Smooth muscle cell (in vitro differentiated cells): ENCODE data around the gene FTO. TPM values are rescaled to one million over a fixed set of nuclear protein-coding genes. Genes with fewer than 3 reads are reported as not detected.

Source experiments
- DNase-seq: peaks from one replicate; lab custom pipeline; 2025; ENCODE audit not compliant: unreplicated experiment; lab: John Stamatoyannopoulos, UW
- H2AFZ ChIP-seq: fragments of 200-600 bp; sonication (generic); 2 replicates; pipeline ENCODE4 v1.6.0; 2016; ENCODE audit warnings: antibody characterized with exemption, low read depth, mild to moderate bottlenecking
- H3F3A ChIP-seq: fragments of 200-600 bp; sonication (generic); 2 replicates; pipeline ENCODE4 v1.6.0; 2017; ENCODE audit warnings: antibody characterized with exemption, low read depth
- H3K27ac ChIP-seq: fragments of 200-600 bp; sonication (generic); 2 replicates; pipeline ENCODE4 v1.5.1; 2016; ENCODE audit warnings: low read depth, mild to moderate bottlenecking
- H3K27me3 ChIP-seq: fragments of 200-600 bp; sonication (generic); 2 replicates; pipeline ENCODE4 v1.6.1; 2016; ENCODE audit warnings: low read depth, mild to moderate bottlenecking
- H3K36me3 ChIP-seq: fragments of 200-600 bp; sonication (generic); 2 replicates; pipeline ENCODE4 v1.5.1; 2016; ENCODE audit warnings: low read depth
- H3K4me1 ChIP-seq: fragments of 200-600 bp; sonication (generic); 2 replicates; pipeline ENCODE4 v1.5.1; 2016; ENCODE audit warnings: low read depth
- H3K4me2 ChIP-seq: fragments of 200-600 bp; sonication (generic); 2 replicates; pipeline ENCODE4 v1.6.0; 2016; ENCODE audit warnings: mild to moderate bottlenecking
- H3K4me3 ChIP-seq: fragments of 200-600 bp; sonication (generic); 2 replicates; pipeline ENCODE4 v1.5.1; 2016; ENCODE audit warnings: mild to moderate bottlenecking
- H3K79me2 ChIP-seq: fragments of 200-600 bp; sonication (generic); 2 replicates; pipeline ENCODE4 v1.6.0; 2016; ENCODE audit warnings: low read depth, mild to moderate bottlenecking
- H3K9ac ChIP-seq: fragments of 200-600 bp; sonication (generic); 2 replicates; pipeline ENCODE4 v1.6.0; 2016; ENCODE audit warnings: low read depth
- H3K9me3 ChIP-seq: fragments of 200-600 bp; sonication (generic); replicated peaks from 2 replicates; pipeline ENCODE4 v1.5.1; 2016; ENCODE audit warnings: low read depth
- H4K20me1 ChIP-seq: fragments of 200-600 bp; sonication (generic); 2 replicates; pipeline ENCODE4 v1.6.0; 2016; ENCODE audit warnings: low read depth
- WGBS: methylation state at CpG from one replicate; pipeline ENCODE4 v1.1.7; 2016; ENCODE audit warnings: low lambda C conversion rate; 5-methylcytosine and 5-hydroxymethylcytosine counted together
- polyA plus RNA-seq: library from polyadenylated mRNA; unstranded; fragments of >200 nt; fragmentation: Nextera tagmentation; extraction: Ambion mirVana; gene quantifications from 2 replicates; pipeline ENCODE4 v1.2.1, GENCODE V29; 2016
- total RNA-seq: library from RNA; depleted of rRNA; stranded (reverse); fragments of >200 nt; gene quantifications from 2 replicates; pipeline ENCODE4 v1.2.3, GENCODE V29; 2014
- TF ChIP-seq, protein P1 (sequence below): fragments of 200-600 bp; sonication (generic); IDR thresholded peaks from 2 replicates; pipeline ENCODE4 v1.5.1; 2017; ENCODE audit warnings: borderline replicate concordance, mild to moderate bottlenecking, antibody characterized with exemption; ENCODE audit not compliant: insufficient read depth, poor library complexity, severe bottlenecking

Gene FTO
- total and polyA plus RNA-seq, 2 experiments from 2014 or later = 81.1 to 89.9 TPM

DNA sequence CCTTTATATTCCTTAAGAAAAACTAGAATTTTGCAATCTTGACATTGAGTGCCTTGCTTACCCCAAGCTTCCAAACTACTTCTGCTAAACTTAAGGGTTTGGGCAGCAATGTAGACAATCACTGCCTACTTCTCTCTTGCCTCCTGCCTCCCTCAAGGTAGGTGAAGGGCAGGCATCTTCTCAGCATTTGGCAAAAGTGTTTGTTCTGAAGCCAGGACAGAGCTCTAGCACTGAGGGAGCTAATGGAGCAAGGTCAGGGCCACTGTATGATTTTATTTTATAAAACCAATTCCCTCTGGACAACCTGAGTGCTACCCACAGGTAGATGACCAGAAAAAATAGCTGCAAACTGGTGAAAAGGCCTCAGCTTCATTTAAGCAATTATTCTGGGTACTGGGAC, 470.8 kb downstream of the FTO start:
- H3K27me3 ChIP-seq = no peaks in the 10 kb centered on the region
- peak overlapping the region; percentile 62 for H3K4me2 ChIP-seq
- H3K4me1 ChIP-seq = peaks cover 52% of the 10 kb centered on the region
- no peaks in the 10 kb centered on the region for H3K36me3 ChIP-seq
- no peak for DNase-seq
- H4K20me1 ChIP-seq = no peaks in the 10 kb centered on the region
- no peaks in the 10 kb centered on the region for H3K79me2 ChIP-seq
- peaks cover 30% of the 10 kb centered on the region for H3F3A ChIP-seq
- TF ChIP-seq, protein P1, sequence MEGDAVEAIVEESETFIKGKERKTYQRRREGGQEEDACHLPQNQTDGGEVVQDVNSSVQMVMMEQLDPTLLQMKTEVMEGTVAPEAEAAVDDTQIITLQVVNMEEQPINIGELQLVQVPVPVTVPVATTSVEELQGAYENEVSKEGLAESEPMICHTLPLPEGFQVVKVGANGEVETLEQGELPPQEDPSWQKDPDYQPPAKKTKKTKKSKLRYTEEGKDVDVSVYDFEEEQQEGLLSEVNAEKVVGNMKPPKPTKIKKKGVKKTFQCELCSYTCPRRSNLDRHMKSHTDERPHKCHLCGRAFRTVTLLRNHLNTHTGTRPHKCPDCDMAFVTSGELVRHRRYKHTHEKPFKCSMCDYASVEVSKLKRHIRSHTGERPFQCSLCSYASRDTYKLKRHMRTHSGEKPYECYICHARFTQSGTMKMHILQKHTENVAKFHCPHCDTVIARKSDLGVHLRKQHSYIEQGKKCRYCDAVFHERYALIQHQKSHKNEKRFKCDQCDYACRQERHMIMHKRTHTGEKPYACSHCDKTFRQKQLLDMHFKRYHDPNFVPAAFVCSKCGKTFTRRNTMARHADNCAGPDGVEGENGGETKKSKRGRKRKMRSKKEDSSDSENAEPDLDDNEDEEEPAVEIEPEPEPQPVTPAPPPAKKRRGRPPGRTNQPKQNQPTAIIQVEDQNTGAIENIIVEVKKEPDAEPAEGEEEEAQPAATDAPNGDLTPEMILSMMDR = no peak
- H3K27ac ChIP-seq = peak overlapping the region; percentile 84
- H3K9me3 ChIP-seq = no peaks in the 10 kb centered on the region
- peak overlapping the region; percentile 35 for H3K9ac ChIP-seq
- no peak overlapping the region for H3K4me3 ChIP-seq
- no peak overlapping the region for H2AFZ ChIP-seq

DNA sequence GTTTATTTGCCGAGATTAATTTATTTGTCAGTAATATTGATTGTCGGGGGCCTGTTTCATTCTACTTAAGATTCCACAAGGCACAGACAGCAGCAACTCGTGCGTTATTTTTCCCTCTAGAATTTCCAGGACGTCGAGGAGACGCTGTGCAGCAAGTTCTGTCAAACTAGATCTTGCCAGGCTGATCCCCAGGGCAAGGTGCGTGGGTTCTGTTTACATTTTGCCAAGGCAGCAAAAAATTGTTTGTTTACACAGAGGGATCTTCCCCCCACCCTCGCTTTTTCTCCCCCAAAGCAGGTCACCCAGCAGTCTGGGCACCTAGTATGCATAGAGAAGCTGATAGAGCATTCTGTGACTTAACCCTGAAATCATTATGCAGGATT, 471.2 kb downstream of the FTO start:
- no peaks in the 10 kb centered on the region for H4K20me1 ChIP-seq
- DNase-seq = no peak
- H3K27ac ChIP-seq = peak overlapping the region; percentile 84
- TF ChIP-seq, protein P1 = no peak
- peak overlapping the region; percentile 36 for H2AFZ ChIP-seq
- H3K4me3 ChIP-seq = no peak overlapping the region
- H3K9ac ChIP-seq = peak overlapping the region; percentile 35
- H3K27me3 ChIP-seq = no peaks in the 10 kb centered on the region
- H3K4me1 ChIP-seq = peaks cover 52% of the 10 kb centered on the region
- H3K4me2 ChIP-seq = peak overlapping the region; percentile 62
- no peaks in the 10 kb centered on the region for H3K36me3 ChIP-seq
- 47% methylated on average over 9 of the region's 9 CpGs for WGBS
- H3F3A ChIP-seq = peaks cover 30% of the 10 kb centered on the region
- H3K9me3 ChIP-seq = no peaks in the 10 kb centered on the region
- H3K79me2 ChIP-seq = no peaks in the 10 kb centered on the region

DNA sequence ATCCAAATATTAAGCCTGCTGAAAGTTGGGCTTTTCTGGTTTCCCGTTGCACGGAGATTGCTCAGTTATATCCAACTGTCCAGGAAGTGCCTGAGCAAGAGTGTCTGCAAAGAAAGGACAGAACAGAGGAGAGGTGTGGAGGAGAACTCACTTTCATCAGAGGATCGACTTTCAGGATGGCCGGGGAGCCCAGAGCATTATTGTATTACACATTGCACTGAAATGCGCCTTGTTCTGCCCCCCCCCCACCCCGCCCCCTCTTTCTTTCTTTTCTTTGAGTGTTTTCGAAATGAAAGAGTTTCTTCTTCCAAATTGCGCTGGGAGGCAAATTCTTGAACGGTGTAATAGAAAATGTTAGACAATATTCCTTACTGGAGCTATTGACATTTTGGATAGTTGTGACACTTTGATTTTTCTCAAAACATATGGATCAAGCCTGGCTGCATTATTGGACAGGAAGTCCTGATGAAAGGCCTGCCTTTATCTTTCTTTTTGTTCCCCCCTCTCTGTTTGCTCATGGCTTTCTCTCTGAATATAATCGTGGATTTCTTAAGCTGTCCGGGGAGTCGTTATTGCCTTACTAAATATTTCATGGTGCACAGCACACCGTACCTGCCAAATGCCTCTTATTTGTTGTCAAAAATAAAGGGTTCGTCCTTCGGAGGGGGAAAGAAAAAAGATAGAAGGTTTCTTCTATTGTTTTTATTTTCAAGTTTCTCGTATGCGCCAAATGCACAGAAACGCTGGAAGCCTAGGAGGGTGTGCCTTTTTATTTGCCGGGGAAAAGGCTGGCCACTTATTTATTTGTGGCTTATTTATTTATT, 471.8 kb downstream of the FTO start:
- Histone ChIP-seq H2AFZ (peak overlapping the region; percentile 78), H3K4me3 (no peak overlapping the region)
- TF ChIP-seq, protein P1 = no peak

More for the DNA sequence above, 471.8 kb downstream of the FTO start:
- Histone ChIP-seq H4K20me1 (no peaks in the 10 kb centered on the region), H3K79me2 (no peaks in the 10 kb centered on the region), H3K4me2 (peak overlapping the region; percentile 62), H3K9me3 (no peaks in the 10 kb centered on the region), H3K27me3 (no peaks in the 10 kb centered on the region), H3K36me3 (no peaks in the 10 kb centered on the region), H3K27ac (peak overlapping the region; percentile 84), H3K9ac (peak overlapping the region; percentile 35), H3F3A (peaks cover 30% of the 10 kb centered on the region), H3K4me1 (peaks cover 52% of the 10 kb centered on the region)
- DNase-seq = no peak
- WGBS = 65% methylated on average over 19 of the region's 19 CpGs
